ENCODE data around the gene SFR1. TPM values are rescaled to one million over a fixed set of nuclear protein-coding genes. Genes with fewer than 3 reads are reported as not detected.

Gene SFR1
- total RNA-seq, 1 donor from 2014 or later = 4.4 TPM

DNA sequence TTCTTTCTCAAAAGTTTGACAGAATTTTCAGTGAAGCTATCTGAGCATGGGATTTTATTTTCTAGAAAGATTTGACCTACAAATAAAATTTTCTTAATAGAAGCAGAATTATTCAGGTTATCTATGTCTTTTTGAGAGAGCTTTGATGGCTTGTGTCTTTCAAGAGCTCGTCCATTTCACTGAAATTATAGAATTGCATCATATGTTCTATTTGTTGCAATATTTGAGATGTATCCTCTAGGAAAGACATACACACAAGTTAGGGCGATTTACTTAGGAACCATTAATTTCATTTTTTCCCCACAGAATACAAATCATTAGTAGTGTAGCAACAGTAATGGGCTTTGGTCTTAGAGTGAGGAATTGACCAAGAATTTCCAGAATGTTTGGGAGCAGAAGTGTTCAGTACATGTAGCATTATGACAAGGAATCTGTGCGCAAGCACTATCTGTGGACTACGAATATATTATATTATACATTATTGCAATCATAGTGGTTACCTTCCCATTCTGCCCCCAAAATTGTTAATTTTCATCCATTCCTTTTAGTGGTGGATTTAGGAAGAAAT, 23.5 kb upstream of the SFR1 start:
- no peak for TF ChIP-seq POLR2AphosphoS5 (IDR thresholded peaks at IDR 0.05; ENCODE audit: insufficient read depth in 1 of 2, low read depth in 1 of 2)
- TF ChIP-seq POLR2A (IDR thresholded peaks at IDR 0.05) = no peak
- TF ChIP-seq, protein P1, sequence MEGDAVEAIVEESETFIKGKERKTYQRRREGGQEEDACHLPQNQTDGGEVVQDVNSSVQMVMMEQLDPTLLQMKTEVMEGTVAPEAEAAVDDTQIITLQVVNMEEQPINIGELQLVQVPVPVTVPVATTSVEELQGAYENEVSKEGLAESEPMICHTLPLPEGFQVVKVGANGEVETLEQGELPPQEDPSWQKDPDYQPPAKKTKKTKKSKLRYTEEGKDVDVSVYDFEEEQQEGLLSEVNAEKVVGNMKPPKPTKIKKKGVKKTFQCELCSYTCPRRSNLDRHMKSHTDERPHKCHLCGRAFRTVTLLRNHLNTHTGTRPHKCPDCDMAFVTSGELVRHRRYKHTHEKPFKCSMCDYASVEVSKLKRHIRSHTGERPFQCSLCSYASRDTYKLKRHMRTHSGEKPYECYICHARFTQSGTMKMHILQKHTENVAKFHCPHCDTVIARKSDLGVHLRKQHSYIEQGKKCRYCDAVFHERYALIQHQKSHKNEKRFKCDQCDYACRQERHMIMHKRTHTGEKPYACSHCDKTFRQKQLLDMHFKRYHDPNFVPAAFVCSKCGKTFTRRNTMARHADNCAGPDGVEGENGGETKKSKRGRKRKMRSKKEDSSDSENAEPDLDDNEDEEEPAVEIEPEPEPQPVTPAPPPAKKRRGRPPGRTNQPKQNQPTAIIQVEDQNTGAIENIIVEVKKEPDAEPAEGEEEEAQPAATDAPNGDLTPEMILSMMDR (IDR thresholded peaks at IDR 0.05) = no peak
- DNase-seq (ENCODE audit: extremely low spot score in 2 of 2) = no peak
- Histone ChIP-seq H3K27me3 (no peaks in the 10 kb centered on the region), H3K36me3 (no peaks in the 10 kb centered on the region), H3K27ac (no peak overlapping the region), H3K9me3 (no peaks in the 10 kb centered on the region), H3K4me1 (no peaks in the 10 kb centered on the region), H3K4me3 (no peak overlapping the region)
- intact Hi-C loops (cut with DNase I) = no loop called here

DNA sequence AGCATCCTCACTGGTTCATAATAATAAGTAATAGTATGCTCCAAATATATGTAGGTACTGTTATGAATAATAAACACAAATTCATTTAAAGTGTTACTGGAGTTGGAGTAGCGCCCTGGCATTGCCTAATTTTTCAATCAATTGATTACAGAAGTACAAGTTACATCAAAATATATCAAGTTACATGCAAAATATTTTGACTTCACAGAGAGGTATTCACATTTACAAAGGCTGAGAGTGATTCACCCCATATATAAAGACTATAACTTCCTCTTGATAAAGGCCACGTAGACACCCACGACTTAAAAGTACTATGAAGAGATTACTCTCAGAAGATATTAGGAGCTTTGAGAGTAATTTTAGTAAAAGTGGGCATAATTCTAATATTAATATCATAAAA, 22.7 kb upstream of the SFR1 start:
- intact Hi-C loops (cut with DNase I) = no loop called here
- no peak overlapping the region for H3K27ac ChIP-seq
- H3K36me3 ChIP-seq = no peaks in the 10 kb centered on the region
- H3K9me3 ChIP-seq = no peaks in the 10 kb centered on the region
- H3K27me3 ChIP-seq = no peaks in the 10 kb centered on the region
- TF ChIP-seq, protein P1 (IDR thresholded peaks at IDR 0.05) = no peak
- TF ChIP-seq POLR2A (IDR thresholded peaks at IDR 0.05) = no peak
- TF ChIP-seq POLR2AphosphoS5 (IDR thresholded peaks at IDR 0.05; ENCODE audit: insufficient read depth in 1 of 2, low read depth in 1 of 2) = no peak
- no peak for DNase-seq (ENCODE audit: extremely low spot score in 2 of 2)
- no peak overlapping the region for H3K4me3 ChIP-seq
- no peaks in the 10 kb centered on the region for H3K4me1 ChIP-seq

DNA sequence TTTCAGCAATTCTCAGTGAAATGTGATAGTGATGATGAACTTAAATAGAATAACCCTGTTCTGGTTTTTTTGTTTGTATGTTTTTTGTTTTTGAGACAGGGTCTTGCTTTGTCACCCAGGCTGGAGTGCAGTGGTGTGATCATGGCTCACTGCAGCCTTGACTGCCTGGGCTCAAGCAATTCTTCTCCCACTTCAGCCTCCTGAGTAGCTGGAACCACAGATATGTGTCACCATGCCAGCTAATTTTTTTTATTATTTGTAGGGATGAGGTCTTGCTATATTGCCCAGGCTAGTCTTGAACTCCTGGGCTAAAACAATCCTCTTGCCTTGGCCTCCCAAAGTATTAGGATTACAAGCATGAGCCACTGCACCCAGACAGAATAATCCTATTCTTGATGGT, 22.0 kb upstream of the SFR1 start:
- Histone ChIP-seq H3K27ac (no peak overlapping the region), H3K36me3 (no peaks in the 10 kb centered on the region), H3K4me1 (no peaks in the 10 kb centered on the region), H3K27me3 (no peaks in the 10 kb centered on the region), H3K4me3 (no peak overlapping the region), H3K9me3 (no peaks in the 10 kb centered on the region)
- TF ChIP-seq, protein P1 (IDR thresholded peaks at IDR 0.05) = no peak
- no peak for TF ChIP-seq POLR2AphosphoS5 (IDR thresholded peaks at IDR 0.05; ENCODE audit: insufficient read depth in 1 of 2, low read depth in 1 of 2)
- TF ChIP-seq POLR2A (IDR thresholded peaks at IDR 0.05) = no peak
- intact Hi-C loops (cut with DNase I) = no loop called here
- no peak for DNase-seq (ENCODE audit: extremely low spot score in 2 of 2)

DNA sequence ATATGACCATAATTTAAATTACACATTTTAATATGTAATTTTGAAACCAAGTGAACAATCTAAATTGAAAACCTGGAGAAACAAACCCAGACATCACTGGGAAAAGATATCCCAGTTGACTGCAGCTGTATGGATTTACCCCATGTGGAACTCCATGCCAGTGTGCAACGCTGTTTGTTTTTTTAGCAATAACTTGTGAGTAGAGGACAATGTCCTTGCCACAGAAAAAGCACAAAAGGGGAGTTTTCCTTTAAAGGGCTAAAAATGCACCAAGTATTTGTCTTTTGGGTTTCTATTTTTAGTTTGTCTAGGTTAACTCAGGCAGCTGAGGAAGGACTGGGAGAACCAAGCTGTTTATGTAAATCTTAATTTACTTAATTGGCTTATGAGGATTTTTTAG, 21.2 kb upstream of the SFR1 start:
- TF ChIP-seq POLR2A (IDR thresholded peaks at IDR 0.05) (no peak), POLR2AphosphoS5 (IDR thresholded peaks at IDR 0.05; ENCODE audit: insufficient read depth in 1 of 2, low read depth in 1 of 2) (no peak)
- TF ChIP-seq, protein P1 (IDR thresholded peaks at IDR 0.05) = no peak

DNA sequence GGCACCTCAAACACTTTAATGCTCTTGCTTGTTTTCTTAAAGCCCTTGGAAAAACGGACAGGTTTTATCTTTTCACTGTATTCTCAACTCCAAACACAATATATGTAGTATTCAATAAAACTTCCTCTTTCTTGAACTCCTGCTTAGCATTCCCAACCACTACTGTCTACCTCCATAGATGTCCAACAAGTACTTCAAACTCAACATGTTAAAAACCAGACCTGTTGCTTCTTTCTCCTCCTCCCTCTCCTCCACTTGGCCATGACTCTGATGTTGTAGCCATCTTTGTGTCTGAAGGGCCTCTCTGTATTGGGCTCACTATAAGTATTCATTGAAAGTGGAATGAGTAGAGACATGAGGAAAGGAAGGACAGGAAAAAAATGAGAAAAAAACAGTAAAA, 20.1 kb upstream of the SFR1 start:
- H3K4me3 ChIP-seq = no peak overlapping the region
- H3K9me3 ChIP-seq = no peaks in the 10 kb centered on the region
- no peak for TF ChIP-seq POLR2AphosphoS5 (IDR thresholded peaks at IDR 0.05; ENCODE audit: insufficient read depth in 1 of 2, low read depth in 1 of 2)
- TF ChIP-seq, protein P1 (IDR thresholded peaks at IDR 0.05) = no peak
- TF ChIP-seq POLR2A (IDR thresholded peaks at IDR 0.05) = no peak
- intact Hi-C loops (cut with DNase I) = no loop called here
- no peak for DNase-seq (ENCODE audit: extremely low spot score in 2 of 2)
- no peaks in the 10 kb centered on the region for H3K4me1 ChIP-seq
- H3K27me3 ChIP-seq = no peaks in the 10 kb centered on the region
- no peak overlapping the region for H3K27ac ChIP-seq
- no peaks in the 10 kb centered on the region for H3K36me3 ChIP-seq

More for the DNA sequence above, 21.2 kb upstream of the SFR1 start:
- Histone ChIP-seq H3K4me1 (no peaks in the 10 kb centered on the region), H3K4me3 (no peak overlapping the region), H3K36me3 (no peaks in the 10 kb centered on the region), H3K27me3 (no peaks in the 10 kb centered on the region), H3K27ac (no peak overlapping the region), H3K9me3 (no peaks in the 10 kb centered on the region)
- no peak for DNase-seq (ENCODE audit: extremely low spot score in 2 of 2)
- intact Hi-C loops (cut with DNase I) = no loop called here

All from vagina (tissue), 2 donors.